Panc1 (cell line): Measurements from ENCODE around the gene FES. TPM values are rescaled to one million over a fixed set of nuclear protein-coding genes. Genes with fewer than 3 reads are reported as not detected.
A peak's percentile ranks its signal among the peaks of the same experiment; 100 is the strongest.

Experiments used
- ATAC-seq: fragments of 200-7000 bp; cut with Tn5 transposase; 2 replicates; pipeline ENCODE4 v1.9.1; 2020; ENCODE audit warnings: mild to moderate bottlenecking, moderate library complexity
- BruUV-seq: library from RNA; stranded (reverse); fragments of 400-500 nt; replicated peaks from 2 replicates; lab custom pipeline; 2021; lab: Mats Ljungman, UMichigan
- CTCF ChIA-PET: fragments of 300-600 bp; sonication (Branson Sonifier 250); formaldehyde crosslinking; loops from one replicate; lab custom pipeline; 2022; ENCODE audit warnings: antibody characterized with exemption; lab: Charles Lee
- POLR2A ChIA-PET: fragments of 300-600 bp; sonication (Branson Sonifier 250); formaldehyde crosslinking; loops from one replicate; lab custom pipeline; 2022; ENCODE audit warnings: antibody characterized with exemption; lab: Charles Lee
- DNase-seq: peaks from one replicate; pipeline ENCODE4 v3.0.0-alpha.2; 2010; ENCODE audit warnings: low read depth, low spot score
- H3K27ac ChIP-seq: 2 replicates; pipeline ENCODE4 v1.5.1; 2011; ENCODE audit warnings: mild to moderate bottlenecking, low read length, inconsistent platforms
- H3K27me3 ChIP-seq: fragments of 200-500 bp; sonication (Bioruptor generic); 2 replicates; pipeline ENCODE4 v1.6.0; 2014; ENCODE audit warnings: low read length, inconsistent platforms; ENCODE audit not compliant: control insufficient read depth, insufficient read depth
- H3K36me3 ChIP-seq: fragments of 200-500 bp; sonication (Bioruptor generic); 2 replicates; pipeline ENCODE4 v1.5.1; 2014; ENCODE audit warnings: inconsistent platforms, mild to moderate bottlenecking, low read length, moderate library complexity; ENCODE audit not compliant: control insufficient read depth, insufficient read depth
- H3K4me1 ChIP-seq: 2 replicates; pipeline ENCODE4 v1.5.1; 2011; ENCODE audit warnings: inconsistent platforms, mild to moderate bottlenecking, low read length, moderate library complexity; ENCODE audit not compliant: control insufficient read depth, insufficient read depth
- H3K4me3 ChIP-seq, 2 experiments: 2 replicates each; pipeline ENCODE4 v1.5.1; 2011 to 2012; ENCODE audit warnings: low read depth in 2 of 2, low read length in 2 of 2, mild to moderate bottlenecking in 2 of 2, inconsistent platforms in 1 of 2, moderate library complexity in 1 of 2
- H3K9me3 ChIP-seq: fragments of 200-500 bp; sonication (Bioruptor generic); 2 replicates; pipeline ENCODE4 v1.5.1; 2014; ENCODE audit warnings: low read depth, mild to moderate bottlenecking, inconsistent platforms, low read length, moderate library complexity; ENCODE audit not compliant: control insufficient read depth, insufficient read depth
- POLR2AphosphoS5 ChIP-seq: IDR thresholded peaks from 2 replicates; pipeline ENCODE4 v1.6.1; 2012; ENCODE audit warnings: mild to moderate bottlenecking, low read depth, low read length, moderate library complexity
- REST ChIP-seq, 2 experiments: IDR thresholded peaks; 2 replicates each; pipeline ENCODE4 v1.6.1; 2011 to 2012; ENCODE audit warnings: low read depth in 2 of 2, control low read depth in 1 of 2, low read length in 1 of 2, mild to moderate bottlenecking in 1 of 2, moderate library complexity in 1 of 2; ENCODE audit not compliant: insufficient read depth in 1 of 2
- SIN3A ChIP-seq: IDR thresholded peaks from 2 replicates; pipeline ENCODE4 v1.6.1; 2012; ENCODE audit warnings: low read depth, mild to moderate bottlenecking, low read length, moderate library complexity, borderline replicate concordance; ENCODE audit not compliant: insufficient read depth
- TCF7L2 ChIP-seq: IDR thresholded peaks from 2 replicates; pipeline ENCODE4 v1.6.1; 2011; ENCODE audit warnings: mild to moderate bottlenecking, low read depth, low read length, inconsistent platforms
- in situ Hi-C: cut with HindIII; loops from 2 replicates; pipeline ENCODE4 v1.10.0; 2016; ENCODE audit warnings: low sequenced_read_pairs, low pct_unique_long_range_greater_than_20kb
- intact Hi-C: fragments of 100-400 bp; cut with micrococcal nuclease; formaldehyde crosslinking; loops from one replicate; pipeline ENCODE4 v1.10.0; 2022; ENCODE audit not compliant: unreplicated experiment
- total RNA-seq: library from RNA; stranded (reverse); gene quantifications from one replicate; pipeline ENCODE4 v1.2.1, GENCODE V29; 2021; ENCODE audit not compliant: unreplicated experiment
- TF ChIP-seq, protein P1 (sequence below): fragments of 450-650 bp; IDR thresholded peaks from 2 replicates; pipeline ENCODE4 v1.5.1; 2017; ENCODE audit warnings: mild to moderate bottlenecking

Gene FES
- total RNA-seq, 1 experiment from 2014 or later, result 0.64 TPM

- intact Hi-C loops, result loop anchor here (1.0 kb wide), 1 partner anchor 237 kb away; no protein-coding TSS in a partner anchor
- no peak for TF ChIP-seq TCF7L2
- TF ChIP-seq, protein P1, sequence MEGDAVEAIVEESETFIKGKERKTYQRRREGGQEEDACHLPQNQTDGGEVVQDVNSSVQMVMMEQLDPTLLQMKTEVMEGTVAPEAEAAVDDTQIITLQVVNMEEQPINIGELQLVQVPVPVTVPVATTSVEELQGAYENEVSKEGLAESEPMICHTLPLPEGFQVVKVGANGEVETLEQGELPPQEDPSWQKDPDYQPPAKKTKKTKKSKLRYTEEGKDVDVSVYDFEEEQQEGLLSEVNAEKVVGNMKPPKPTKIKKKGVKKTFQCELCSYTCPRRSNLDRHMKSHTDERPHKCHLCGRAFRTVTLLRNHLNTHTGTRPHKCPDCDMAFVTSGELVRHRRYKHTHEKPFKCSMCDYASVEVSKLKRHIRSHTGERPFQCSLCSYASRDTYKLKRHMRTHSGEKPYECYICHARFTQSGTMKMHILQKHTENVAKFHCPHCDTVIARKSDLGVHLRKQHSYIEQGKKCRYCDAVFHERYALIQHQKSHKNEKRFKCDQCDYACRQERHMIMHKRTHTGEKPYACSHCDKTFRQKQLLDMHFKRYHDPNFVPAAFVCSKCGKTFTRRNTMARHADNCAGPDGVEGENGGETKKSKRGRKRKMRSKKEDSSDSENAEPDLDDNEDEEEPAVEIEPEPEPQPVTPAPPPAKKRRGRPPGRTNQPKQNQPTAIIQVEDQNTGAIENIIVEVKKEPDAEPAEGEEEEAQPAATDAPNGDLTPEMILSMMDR, result peak; percentile 99
- no peaks in the 10 kb centered on the region for H3K4me1 ChIP-seq
- no peaks in the 10 kb centered on the region for H3K27me3 ChIP-seq
- CTCF ChIA-PET, result interaction anchor here (0.5 to 1.6 kb wide), 7 partner anchors 10 to 387 kb away, joined by 3 to 10 read pairs (median 3); no protein-coding TSS in a partner anchor
- H3K27ac ChIP-seq, result no peak overlapping the region
- DNase-seq (no peak), ATAC-seq (peak; percentile 73)
- POLR2A ChIA-PET, result no interaction called here
- no peak overlapping the region for H3K4me3 ChIP-seq
- no peaks in the 10 kb centered on the region for H3K9me3 ChIP-seq
- no TSS peak for BruUV-seq
- H3K36me3 ChIP-seq, result no peaks in the 10 kb centered on the region
- in situ Hi-C loops, result no loop called here
These were observed 1.4 kb downstream of the FES start for GRCh38 chr15:90885432-90886290.

DNA sequence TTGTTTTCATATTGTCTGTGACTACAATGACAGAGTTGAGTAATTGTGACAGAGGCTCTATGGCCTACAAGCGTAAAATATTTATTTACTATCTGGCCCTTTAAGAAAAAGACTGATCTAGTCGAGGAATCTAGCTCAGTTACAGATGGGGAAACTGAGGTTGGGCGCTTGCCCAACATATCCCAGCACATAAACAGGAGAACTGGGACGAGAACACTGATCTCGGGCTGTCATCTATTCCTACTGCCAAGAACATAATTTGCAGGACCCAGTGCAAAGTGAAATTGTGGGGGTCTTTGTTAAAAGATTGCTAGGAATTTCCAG is 1.9 kb downstream of the FES start:
- intact Hi-C loops (loop anchor here (1.0 kb wide), 1 partner anchor 238 kb away; no protein-coding TSS in a partner anchor), in situ Hi-C loops (no loop called here)
- no TSS peak for BruUV-seq
- Histone ChIP-seq H3K36me3 (no peaks in the 10 kb centered on the region), H3K27me3 (no peaks in the 10 kb centered on the region), H3K4me1 (no peaks in the 10 kb centered on the region), H3K9me3 (no peaks in the 10 kb centered on the region), H3K4me3 (no peak overlapping the region), H3K27ac (no peak overlapping the region)
- CTCF ChIA-PET, result interaction anchor here (0.7 to 1.6 kb wide), 4 partner anchors 14 to 238 kb away, joined by 3 to 8 read pairs (median 4); no protein-coding TSS in a partner anchor
- DNase-seq, result no peak
- POLR2A ChIA-PET, result interaction anchor here (0.6 kb wide), 1 partner anchor 41 kb away, joined by 10 read pairs; no protein-coding TSS in a partner anchor
- TF ChIP-seq SIN3A, result no peak
- TF ChIP-seq, protein P1, result peak; percentile 80
- ATAC-seq, result no peak

- Histone ChIP-seq H3K9me3 (no peaks in the 10 kb centered on the region), H3K4me1 (no peaks in the 10 kb centered on the region), H3K36me3 (no peaks in the 10 kb centered on the region), H3K27ac (no peak overlapping the region), H3K4me3 (no peak overlapping the region), H3K27me3 (no peaks in the 10 kb centered on the region)
- intact Hi-C loops, result no loop called here
- ATAC-seq, result no peak
- TF ChIP-seq SIN3A, result no peak
- no peak for TF ChIP-seq REST (IDR thresholded peaks at IDR 0.05; ENCODE audit: insufficient read depth in 1 of 2, low read depth in 2 of 2, low read length in 1 of 2)
- TF ChIP-seq POLR2AphosphoS5, result no peak
- TF ChIP-seq, protein P1, result no peak
- CTCF ChIA-PET, result interaction anchor here (1.6 kb wide), 1 partner anchor 239 kb away, joined by 8 read pairs; no protein-coding TSS in a partner anchor
- no TSS peak for BruUV-seq
- DNase-seq, result no peak
- in situ Hi-C loops, result no loop called here
- POLR2A ChIA-PET, result interaction anchor here (0.6 kb wide), 1 partner anchor 43 kb away, joined by 4 read pairs; no protein-coding TSS in a partner anchor
These were observed 2.8 kb downstream of the FES start for GRCh38 chr15:90887037-90887481.
